ENCODE measurements around the gene PKIG.

PKIG gene

GRCh38 chr20:44592366-44592765 lies 10.0 kb downstream of the PKIG start:
- no peak overlapping the region for H3K4me3 ChIP-seq (ENCODE audit: low read depth in 1 of 2, low read length in 2 of 2)
- H3K27me3 ChIP-seq (ENCODE audit: insufficient read depth, low read length, poor library complexity): peaks cover 2% of the 10 kb centered on the region
- no peaks in the 10 kb centered on the region for H3K4me1 ChIP-seq (ENCODE audit: insufficient read depth, low read length)
- H3K4me2 ChIP-seq (ENCODE audit: insufficient read depth, low read length): no peak overlapping the region
- no peaks in the 10 kb centered on the region for H3K9me3 ChIP-seq (ENCODE audit: insufficient read depth, low read length, severe bottlenecking)
- H3K79me2 ChIP-seq (ENCODE audit: insufficient read depth, low read length): no peaks in the 10 kb centered on the region
- H2AFZ ChIP-seq (ENCODE audit: low read depth, low read length): no peak overlapping the region
- TF ChIP-seq EZH2 (IDR thresholded peaks at IDR 0.05; ENCODE audit: borderline replicate concordance, low read depth, low read length, severe bottlenecking): no peak
- TF ChIP-seq CTCF (IDR thresholded peaks at IDR 0.05; ENCODE audit: borderline replicate concordance, extremely low read depth, low read length, poor library complexity, severe bottlenecking): no peak
- H4K20me1 ChIP-seq (ENCODE audit: insufficient read depth, low read length): no peaks in the 10 kb centered on the region
- no peaks in the 10 kb centered on the region for H3K36me3 ChIP-seq (ENCODE audit: insufficient read depth, low read length)
- H3K27ac ChIP-seq (ENCODE audit: low read length): no peak overlapping the region
- no peak overlapping the region for H3K9ac ChIP-seq (ENCODE audit: low read depth, low read length)
- DNase-seq (no peak), ATAC-seq (ENCODE audit: insufficient read depth, low read depth) (no peak)

- DNase-seq: no peak
- H3K4me1 ChIP-seq (ENCODE audit: insufficient read depth, low read length): peaks cover 8% of the 10 kb centered on the region
- no peak overlapping the region for H3K4me3 ChIP-seq (ENCODE audit: low read depth in 1 of 2, low read length in 2 of 2)
- H3K27ac ChIP-seq (ENCODE audit: low read length): no peak overlapping the region
- no peak overlapping the region for H3K9ac ChIP-seq (ENCODE audit: low read depth, low read length)
- H3K36me3 ChIP-seq (ENCODE audit: insufficient read depth, low read length): no peaks in the 10 kb centered on the region
- H3K27me3 ChIP-seq (ENCODE audit: insufficient read depth, low read length, poor library complexity): peaks cover 2% of the 10 kb centered on the region
- H2AFZ ChIP-seq (ENCODE audit: low read depth, low read length): no peak overlapping the region
- no peaks in the 10 kb centered on the region for H3K79me2 ChIP-seq (ENCODE audit: insufficient read depth, low read length)
- no peak for ATAC-seq (ENCODE audit: insufficient read depth, low read depth)
- TF ChIP-seq EZH2 (IDR thresholded peaks at IDR 0.05; ENCODE audit: borderline replicate concordance, low read depth, low read length, severe bottlenecking) (no peak), CTCF (IDR thresholded peaks at IDR 0.05; ENCODE audit: borderline replicate concordance, extremely low read depth, low read length, poor library complexity, severe bottlenecking) (no peak)
- H3K9me3 ChIP-seq (ENCODE audit: insufficient read depth, low read length, severe bottlenecking): no peaks in the 10 kb centered on the region
- H3K4me2 ChIP-seq (ENCODE audit: insufficient read depth, low read length): no peak overlapping the region
- no peaks in the 10 kb centered on the region for H4K20me1 ChIP-seq (ENCODE audit: insufficient read depth, low read length)
Measured at GRCh38 chr20:44593751-44594150, 11.4 kb downstream of the PKIG start.

- no peak overlapping the region for H3K4me2 ChIP-seq (ENCODE audit: insufficient read depth, low read length)
- peaks cover 16% of the 10 kb centered on the region for H3K4me1 ChIP-seq (ENCODE audit: insufficient read depth, low read length)
- TF ChIP-seq CTCF (IDR thresholded peaks at IDR 0.05; ENCODE audit: borderline replicate concordance, extremely low read depth, low read length, poor library complexity, severe bottlenecking): no peak
- H3K9me3 ChIP-seq (ENCODE audit: insufficient read depth, low read length, severe bottlenecking): no peaks in the 10 kb centered on the region
- H3K4me3 ChIP-seq (ENCODE audit: low read depth in 1 of 2, low read length in 2 of 2): no peak overlapping the region
- H3K27me3 ChIP-seq (ENCODE audit: insufficient read depth, low read length, poor library complexity): peaks cover 1% of the 10 kb centered on the region
- H3K36me3 ChIP-seq (ENCODE audit: insufficient read depth, low read length): no peaks in the 10 kb centered on the region
- no peaks in the 10 kb centered on the region for H4K20me1 ChIP-seq (ENCODE audit: insufficient read depth, low read length)
- H2AFZ ChIP-seq (ENCODE audit: low read depth, low read length): no peak overlapping the region
- DNase-seq: no peak
- no peak overlapping the region for H3K9ac ChIP-seq (ENCODE audit: low read depth, low read length)
- no peak overlapping the region for H3K27ac ChIP-seq (ENCODE audit: low read length)
- no peak for ATAC-seq (ENCODE audit: insufficient read depth, low read depth)
- no peaks in the 10 kb centered on the region for H3K79me2 ChIP-seq (ENCODE audit: insufficient read depth, low read length)
Measured at GRCh38 chr20:44594730-44595129, 12.4 kb downstream of the PKIG start.

GRCh38 chr20:44596010-44596409 lies 13.6 kb downstream of the PKIG start:
- H3K4me1 ChIP-seq (ENCODE audit: insufficient read depth, low read length): peaks cover 20% of the 10 kb centered on the region
- no peak overlapping the region for H3K4me3 ChIP-seq (ENCODE audit: low read depth in 1 of 2, low read length in 2 of 2)
- H3K36me3 ChIP-seq (ENCODE audit: insufficient read depth, low read length): no peaks in the 10 kb centered on the region
- no peak overlapping the region for H3K9ac ChIP-seq (ENCODE audit: low read depth, low read length)
- H3K9me3 ChIP-seq (ENCODE audit: insufficient read depth, low read length, severe bottlenecking): no peaks in the 10 kb centered on the region
- ATAC-seq (ENCODE audit: insufficient read depth, low read depth) (no peak), DNase-seq (no peak)
- no peak for TF ChIP-seq EZH2 (IDR thresholded peaks at IDR 0.05; ENCODE audit: borderline replicate concordance, low read depth, low read length, severe bottlenecking)
- TF ChIP-seq CTCF (IDR thresholded peaks at IDR 0.05; ENCODE audit: borderline replicate concordance, extremely low read depth, low read length, poor library complexity, severe bottlenecking): no peak
- no peak overlapping the region for H3K4me2 ChIP-seq (ENCODE audit: insufficient read depth, low read length)
- H4K20me1 ChIP-seq (ENCODE audit: insufficient read depth, low read length): no peaks in the 10 kb centered on the region
- no peaks in the 10 kb centered on the region for H3K27me3 ChIP-seq (ENCODE audit: insufficient read depth, low read length, poor library complexity)
- no peaks in the 10 kb centered on the region for H3K79me2 ChIP-seq (ENCODE audit: insufficient read depth, low read length)
- H2AFZ ChIP-seq (ENCODE audit: low read depth, low read length): no peak overlapping the region
- no peak overlapping the region for H3K27ac ChIP-seq (ENCODE audit: low read length)
